ENCODE data around the gene DRD2. TPM values are rescaled to one million over a fixed set of nuclear protein-coding genes. Genes with fewer than 3 reads are reported as not detected.

The DRD2 gene
- 0.11 TPM in 1 of 2 replicates, not detected in the other for total RNA-seq

DNA sequence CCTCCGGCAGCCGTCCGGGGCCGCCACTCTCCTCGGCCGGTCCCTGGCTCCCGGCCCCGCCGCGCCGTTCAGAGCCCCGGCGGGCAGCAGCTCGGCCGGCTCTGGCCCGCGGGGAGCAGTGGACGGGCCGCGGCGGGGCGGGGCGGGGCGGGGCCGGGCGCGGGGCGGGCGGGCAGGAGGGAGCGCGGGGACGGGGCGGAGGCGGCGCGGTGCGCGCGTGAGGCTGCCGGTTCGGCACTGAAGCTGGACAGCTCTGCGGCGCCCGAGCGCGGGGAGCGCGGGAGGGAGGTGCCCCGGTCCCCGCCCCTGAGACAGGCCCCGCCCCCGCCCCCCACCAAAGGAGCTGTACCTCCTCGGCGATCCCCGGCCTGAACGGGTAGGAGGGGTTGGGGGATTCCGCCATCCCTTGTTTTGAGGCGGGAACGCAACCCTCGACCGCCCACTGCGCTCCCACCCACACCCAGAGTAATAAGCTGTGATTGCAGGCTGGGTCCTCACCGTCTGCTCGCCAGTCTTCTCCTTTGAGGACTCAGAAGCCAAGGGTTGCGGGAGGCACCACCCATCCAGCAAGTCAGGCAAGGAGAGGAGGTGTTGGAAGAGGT, at the start of gene DRD2:
TSS of gene DRD2 (minus strand) at position 239 of the 602 bp plus-strand sequence. CDS start 50,747 bp downstream, outside the sequence.

DNA sequence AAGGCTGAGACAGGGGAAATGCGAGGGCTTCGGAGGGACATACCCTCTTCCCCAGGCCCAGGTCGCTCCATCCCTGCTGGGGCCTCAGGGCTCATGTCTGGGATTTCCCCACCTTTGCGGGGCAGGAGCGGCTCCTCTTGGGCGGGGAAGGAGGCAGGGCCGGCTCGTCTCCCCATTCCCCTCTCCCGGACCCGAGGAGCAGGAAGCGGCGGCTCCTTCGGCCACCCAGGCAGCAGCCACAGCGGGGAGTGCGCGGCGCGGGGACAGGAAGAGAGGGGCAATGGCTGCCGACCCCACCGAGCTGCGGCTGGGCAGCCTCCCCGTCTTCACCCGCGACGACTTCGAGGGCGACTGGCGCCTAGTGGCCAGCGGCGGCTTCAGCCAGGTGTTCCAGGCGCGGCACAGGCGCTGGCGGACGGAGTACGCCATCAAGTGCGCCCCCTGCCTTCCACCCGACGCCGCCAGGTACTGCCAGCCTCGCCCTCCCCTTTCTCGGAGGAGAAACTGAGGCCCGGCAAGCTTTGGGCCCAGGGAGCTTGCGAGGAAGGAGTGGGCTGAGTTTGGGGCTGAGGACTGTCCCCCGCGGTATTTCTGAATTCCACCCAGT, 87.5 kb downstream of the DRD2 start, which contains the start of gene ANKK1:
TSS of gene ANKK1 (plus strand) at position 175 of the 607 bp plus-strand sequence. CDS start at position 281, 106 bp downstream.

Small RNAs within 50 kb of the gene (small RNA-seq; reads per million reads assigned to genes)
- gene MIR4301 = not detected

Other genes starting within 250 kb of the DRD2 start
- gene TTC12, start 160.8 kb downstream of the DRD2 start, total RNA-seq = 15.1 and 27.7 TPM in 2 replicates
- 0.11 TPM in 1 of 2 replicates, not detected in the other for gene ANKK1, start 87.6 kb downstream of the DRD2 start, total RNA-seq
- 0.13 and 0.22 TPM in 2 replicates for gene TMPRSS5, start 230.9 kb upstream of the DRD2 start, total RNA-seq